NCI-H146 treated with DMSO at 0.1 percent for 48 hours (cell line): ENCODE results near the gene ITGB7.

Source experiments
- DNase-seq: peaks from one replicate; lab custom pipeline; 2025; ENCODE audit not compliant: unreplicated experiment; lab: John Stamatoyannopoulos, UW

The ITGB7 gene

GRCh38 chr12:53199700-53200099 is 7.4 kb downstream of the ITGB7 start:
- DNase-seq: no peak

- DNase-seq: no peak
These were observed 8.5 kb downstream of the ITGB7 start for GRCh38 chr12:53198486-53199110.

- no peak for DNase-seq
These were observed 9.9 kb downstream of the ITGB7 start for GRCh38 chr12:53197011-53197640.

GRCh38 chr12:53196486-53196885 is 10.6 kb downstream of the ITGB7 start:
- DNase-seq: no peak

- no peak for DNase-seq
These were observed 11.3 kb downstream of the ITGB7 start for GRCh38 chr12:53195516-53196420.

- DNase-seq: no peak
These were observed 12.1 kb downstream of the ITGB7 start for GRCh38 chr12:53194973-53195372.

- no peak for DNase-seq
These were observed 12.9 kb downstream of the ITGB7 start for GRCh38 chr12:53193985-53194716.

- DNase-seq: no peak
These were observed 14.0 kb downstream of the ITGB7 start for GRCh38 chr12:53193040-53193439.

GRCh38 chr12:53192531-53193021 is 14.5 kb downstream of the ITGB7 start:
- DNase-seq: no peak

- DNase-seq: no peak
These were observed 15.0 kb downstream of the ITGB7 start for GRCh38 chr12:53191885-53192530.

- no peak for DNase-seq
These were observed 15.8 kb downstream of the ITGB7 start for GRCh38 chr12:53191096-53191884.

- DNase-seq: no peak
These were observed 16.8 kb downstream of the ITGB7 start for GRCh38 chr12:53190108-53190729.

- no peak for DNase-seq
These were observed 19.7 kb downstream of the ITGB7 start for GRCh38 chr12:53187145-53187899.

- DNase-seq: no peak
These were observed 20.3 kb downstream of the ITGB7 start for GRCh38 chr12:53186745-53187144.

GRCh38 chr12:53185582-53186153 is 21.4 kb downstream of the ITGB7 start:
- no peak for DNase-seq

GRCh38 chr12:53184828-53185227 is 22.2 kb downstream of the ITGB7 start:
- no peak for DNase-seq

GRCh38 chr12:53182903-53183302 is 24.1 kb downstream of the ITGB7 start:
- no peak for DNase-seq

- no peak for DNase-seq
These were observed 25.1 kb downstream of the ITGB7 start for GRCh38 chr12:53181935-53182334.
